ENCODE measurements around the gene MTIF3.

DNA sequence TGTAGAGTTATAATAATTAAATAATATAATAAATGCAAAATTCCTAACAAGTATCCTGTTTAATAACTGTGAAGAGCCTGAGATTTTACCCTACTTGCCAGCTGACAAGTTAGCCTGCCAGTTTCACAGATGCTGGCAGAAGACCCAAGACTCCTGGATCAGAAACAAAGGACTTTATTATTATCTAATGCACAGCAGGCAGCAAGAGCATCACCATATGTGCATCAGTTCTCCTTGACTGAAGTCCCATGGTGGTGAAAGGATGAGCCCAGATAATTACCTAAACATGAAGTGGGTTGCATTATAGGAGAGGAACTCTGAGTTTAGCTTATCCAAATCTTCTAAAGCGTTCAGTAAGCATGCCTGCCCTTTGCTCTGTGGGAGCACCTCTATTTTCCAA, 39.1 kb upstream of the MTIF3 start:
- TF ChIP-seq RCOR1 (IDR thresholded peaks at IDR 0.05; ENCODE audit: low read length): no peak
- TF ChIP-seq EP300 (IDR thresholded peaks at IDR 0.05; ENCODE audit: borderline replicate concordance in 1 of 2, low read depth in 1 of 2, low read length in 1 of 2): no peak
- no peak for TF ChIP-seq EZH2phosphoT487 (IDR thresholded peaks at IDR 0.05; ENCODE audit: borderline replicate concordance, low read depth)
- TF ChIP-seq, protein P1, sequence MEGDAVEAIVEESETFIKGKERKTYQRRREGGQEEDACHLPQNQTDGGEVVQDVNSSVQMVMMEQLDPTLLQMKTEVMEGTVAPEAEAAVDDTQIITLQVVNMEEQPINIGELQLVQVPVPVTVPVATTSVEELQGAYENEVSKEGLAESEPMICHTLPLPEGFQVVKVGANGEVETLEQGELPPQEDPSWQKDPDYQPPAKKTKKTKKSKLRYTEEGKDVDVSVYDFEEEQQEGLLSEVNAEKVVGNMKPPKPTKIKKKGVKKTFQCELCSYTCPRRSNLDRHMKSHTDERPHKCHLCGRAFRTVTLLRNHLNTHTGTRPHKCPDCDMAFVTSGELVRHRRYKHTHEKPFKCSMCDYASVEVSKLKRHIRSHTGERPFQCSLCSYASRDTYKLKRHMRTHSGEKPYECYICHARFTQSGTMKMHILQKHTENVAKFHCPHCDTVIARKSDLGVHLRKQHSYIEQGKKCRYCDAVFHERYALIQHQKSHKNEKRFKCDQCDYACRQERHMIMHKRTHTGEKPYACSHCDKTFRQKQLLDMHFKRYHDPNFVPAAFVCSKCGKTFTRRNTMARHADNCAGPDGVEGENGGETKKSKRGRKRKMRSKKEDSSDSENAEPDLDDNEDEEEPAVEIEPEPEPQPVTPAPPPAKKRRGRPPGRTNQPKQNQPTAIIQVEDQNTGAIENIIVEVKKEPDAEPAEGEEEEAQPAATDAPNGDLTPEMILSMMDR (IDR thresholded peaks at IDR 0.05): no peak
- TF ChIP-seq TAF1 (IDR thresholded peaks at IDR 0.05; ENCODE audit: borderline replicate concordance, low read depth, low read length): no peak
- no peak for TF ChIP-seq NRF1 (IDR thresholded peaks at IDR 0.05; ENCODE audit: low read depth, low read length)
- TF ChIP-seq, protein P2, sequence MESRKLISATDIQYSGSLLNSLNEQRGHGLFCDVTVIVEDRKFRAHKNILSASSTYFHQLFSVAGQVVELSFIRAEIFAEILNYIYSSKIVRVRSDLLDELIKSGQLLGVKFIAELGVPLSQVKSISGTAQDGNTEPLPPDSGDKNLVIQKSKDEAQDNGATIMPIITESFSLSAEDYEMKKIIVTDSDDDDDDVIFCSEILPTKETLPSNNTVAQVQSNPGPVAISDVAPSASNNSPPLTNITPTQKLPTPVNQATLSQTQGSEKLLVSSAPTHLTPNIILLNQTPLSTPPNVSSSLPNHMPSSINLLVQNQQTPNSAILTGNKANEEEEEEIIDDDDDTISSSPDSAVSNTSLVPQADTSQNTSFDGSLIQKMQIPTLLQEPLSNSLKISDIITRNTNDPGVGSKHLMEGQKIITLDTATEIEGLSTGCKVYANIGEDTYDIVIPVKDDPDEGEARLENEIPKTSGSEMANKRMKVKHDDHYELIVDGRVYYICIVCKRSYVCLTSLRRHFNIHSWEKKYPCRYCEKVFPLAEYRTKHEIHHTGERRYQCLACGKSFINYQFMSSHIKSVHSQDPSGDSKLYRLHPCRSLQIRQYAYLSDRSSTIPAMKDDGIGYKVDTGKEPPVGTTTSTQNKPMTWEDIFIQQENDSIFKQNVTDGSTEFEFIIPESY (IDR thresholded peaks at IDR 0.05; ENCODE audit: borderline replicate concordance, low read depth): no peak
- TF ChIP-seq MXI1 (IDR thresholded peaks at IDR 0.05; ENCODE audit: low read depth, low read length): no peak
- no peak for TF ChIP-seq NFIC (IDR thresholded peaks at IDR 0.05; ENCODE audit: borderline replicate concordance)
- TF ChIP-seq, protein P3, sequence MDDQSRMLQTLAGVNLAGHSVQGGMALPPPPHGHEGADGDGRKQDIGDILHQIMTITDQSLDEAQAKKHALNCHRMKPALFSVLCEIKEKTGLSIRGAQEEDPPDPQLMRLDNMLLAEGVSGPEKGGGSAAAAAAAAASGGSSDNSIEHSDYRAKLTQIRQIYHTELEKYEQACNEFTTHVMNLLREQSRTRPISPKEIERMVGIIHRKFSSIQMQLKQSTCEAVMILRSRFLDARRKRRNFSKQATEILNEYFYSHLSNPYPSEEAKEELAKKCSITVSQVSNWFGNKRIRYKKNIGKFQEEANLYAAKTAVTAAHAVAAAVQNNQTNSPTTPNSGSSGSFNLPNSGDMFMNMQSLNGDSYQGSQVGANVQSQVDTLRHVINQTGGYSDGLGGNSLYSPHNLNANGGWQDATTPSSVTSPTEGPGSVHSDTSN (IDR thresholded peaks at IDR 0.05): no peak
- TF ChIP-seq FOXJ3 (CRISPR knock-in tag; IDR thresholded peaks at IDR 0.05): no peak
